Liver (tissue), 9 donors: ENCODE measurements around the gene CMTM8. TPM values are rescaled to one million over a fixed set of nuclear protein-coding genes. Genes with fewer than 3 reads are reported as not detected.
A peak's percentile ranks its signal among the peaks of the same experiment; 100 is the strongest.

Source experiments
- DNase-seq: peaks from one replicate; pipeline ENCODE4 v3.0.0-alpha.2; 2017; ENCODE audit warnings: low spot score
- H3K27ac ChIP-seq, 2 donors: one replicate each; pipeline ENCODE4 v1.7.0; 2013; ENCODE audit warnings: inconsistent platforms in 2 of 2, low read length in 2 of 2, control low read depth in 1 of 2, low read depth in 1 of 2, mild to moderate bottlenecking in 1 of 2
- H3K27me3 ChIP-seq, 4 donors: one replicate each; pipeline versions ENCODE4 v1.6.1 to v1.7.0; 2013; ENCODE audit warnings: low read length in 3 of 4, inconsistent platforms in 1 of 4, mild to moderate bottlenecking in 1 of 4, moderate library complexity in 1 of 4; ENCODE audit not compliant: control insufficient read depth in 4 of 4, insufficient read depth in 4 of 4
- H3K36me3 ChIP-seq, 4 donors: one replicate each; pipeline versions ENCODE4 v1.6.1 to v1.7.0; 2013; ENCODE audit warnings: low read length in 3 of 4, mild to moderate bottlenecking in 3 of 4, low read depth in 1 of 4, moderate library complexity in 1 of 4; ENCODE audit not compliant: control insufficient read depth in 4 of 4, insufficient read depth in 3 of 4
- H3K4me1 ChIP-seq, 4 donors: one replicate each; pipeline versions ENCODE4 v1.6.1 to v1.7.0; 2013; ENCODE audit warnings: low read length in 3 of 4, mild to moderate bottlenecking in 3 of 4, moderate library complexity in 1 of 4; ENCODE audit not compliant: control insufficient read depth in 4 of 4, insufficient read depth in 4 of 4
- H3K4me3 ChIP-seq, 3 donors: one replicate each; pipeline versions ENCODE4 v1.6.1 to v1.7.0; 2013; ENCODE audit warnings: low read length in 3 of 3, control low read depth in 1 of 3, low read depth in 1 of 3, mild to moderate bottlenecking in 1 of 3
- H3K9ac ChIP-seq, 2 donors: one replicate each; pipeline ENCODE4 v1.7.0; 2013; ENCODE audit warnings: low read length in 2 of 2, mild to moderate bottlenecking in 2 of 2, moderate library complexity in 2 of 2, control low read depth in 1 of 2, low read depth in 1 of 2
- H3K9me3 ChIP-seq, 4 donors: one replicate each; pipeline versions ENCODE4 v1.6.1 to v1.7.0; 2013; ENCODE audit warnings: low read length in 3 of 4; ENCODE audit not compliant: control insufficient read depth in 4 of 4
- EGR1 ChIP-seq, 2 donors: IDR thresholded peaks; 2 replicates each; pipeline ENCODE4 v1.6.1; 2016 to 2018; ENCODE audit warnings: antibody characterized with exemption in 2 of 2, low read depth in 2 of 2
- FOXA1 ChIP-seq: IDR thresholded peaks from 2 replicates; pipeline ENCODE4 v1.6.1; 2016; ENCODE audit warnings: antibody characterized with exemption
- FOXA2 ChIP-seq: IDR thresholded peaks from 2 replicates; pipeline ENCODE4 v1.6.1; 2016; ENCODE audit warnings: antibody characterized with exemption
- HNF4A ChIP-seq, 2 donors: conservative IDR thresholded peaks; 2 replicates each; pipeline ENCODE4 v1.6.1; 2016; ENCODE audit warnings: antibody characterized with exemption in 2 of 2, mild to moderate bottlenecking in 2 of 2
- HNF4G ChIP-seq: IDR thresholded peaks from 2 replicates; pipeline ENCODE4 v1.6.1; 2016; ENCODE audit warnings: antibody characterized with exemption
- JUND ChIP-seq, 2 donors: IDR thresholded peaks; 2 replicates each; pipeline ENCODE4 v1.6.1; 2016; ENCODE audit warnings: antibody characterized with exemption in 2 of 2
- RAD21 ChIP-seq, 2 donors: IDR thresholded peaks; 2 replicates each; pipeline ENCODE4 v1.6.1; 2016; ENCODE audit warnings: antibody characterized with exemption in 2 of 2, mild to moderate bottlenecking in 2 of 2
- RXRA ChIP-seq, 2 donors: IDR thresholded peaks; 2 replicates each; pipeline ENCODE4 v1.6.1; 2017 to 2018; ENCODE audit warnings: antibody characterized with exemption in 2 of 2, mild to moderate bottlenecking in 1 of 2
- TAF1 ChIP-seq: conservative IDR thresholded peaks from 2 replicates; pipeline ENCODE4 v1.6.1; 2016; ENCODE audit warnings: antibody characterized with exemption, mild to moderate bottlenecking
- YY1 ChIP-seq: IDR thresholded peaks from 2 replicates; pipeline ENCODE4 v1.6.1; 2016; ENCODE audit warnings: antibody characterized with exemption, mild to moderate bottlenecking
- WGBS: extraction: QIAGEN DNeasy Blood & Tissue Kit; methylation state at CpG from one replicate; pipeline ENCODE4 v1.1.7; 2013; 5-methylcytosine and 5-hydroxymethylcytosine counted together
- polyA plus RNA-seq, 2 donors: library from polyadenylated mRNA; stranded (reverse) in 1 of 2; unstranded in 1 of 2; fragments of 200-250 nt in 1 of 2; fragments of >200 nt in 1 of 2; fragmentation: Nextera tagmentation in 1 of 2; extraction: Ambion mirVana in 1 of 2; gene quantifications; one replicate each; pipeline versions ENCODE4 v1.2.1 to v1.2.3, GENCODE V29; 2013 to 2015
- total RNA-seq, 2 donors: library from RNA; depleted of rRNA; stranded (reverse); fragments of >200 nt; gene quantifications; one replicate each; pipeline ENCODE4 v1.2.3, GENCODE V29; 2014
- TF ChIP-seq, protein P1 (sequence below): fragments of 150-350 bp; IDR thresholded peaks from 2 replicates; pipeline ENCODE4 v1.5.1; 2017; ENCODE audit warnings: improper control_type of control experiment, low read depth, low read length; ENCODE audit not compliant: missing input control
- donor health status: healthy.
- donor health status: healthy.
- donor health status: healthy.
- donor health status: healthy.
- donor health status: healthy.

Gene CMTM8
- total and polyA plus RNA-seq, 4 donors = 4.3 to 44.6 (median 12.5) TPM

DNA sequence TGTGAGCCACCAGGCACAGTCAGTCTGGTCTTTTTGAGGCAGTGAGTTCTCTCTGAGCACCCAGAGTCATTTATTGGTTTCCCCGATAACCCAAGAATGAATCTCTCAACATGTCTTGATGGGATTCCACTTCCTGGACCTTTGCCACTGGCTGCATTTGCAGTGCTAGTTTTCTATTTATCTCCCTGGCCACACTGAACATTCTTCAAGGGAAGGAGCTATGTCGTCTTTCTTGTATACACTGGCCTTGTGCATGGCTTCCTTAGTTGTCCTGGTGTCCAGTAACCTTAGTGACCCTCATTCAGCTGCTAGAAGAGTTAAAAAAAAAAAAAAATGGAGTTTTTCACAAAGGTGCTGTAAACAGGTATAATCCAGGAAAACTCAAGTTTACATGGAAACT lies 88.3 kb downstream of the CMTM8 start:
- Histone ChIP-seq H3K9me3 (no peaks in the 10 kb centered on the region), H3K9ac (no peak overlapping the region), H3K4me1 (peaks cover 0 to 12% (median 4%) of the 10 kb centered on the region in 4 donors), H3K27ac (no peak overlapping the region), H3K27me3 (no peaks in the 10 kb centered on the region), H3K4me3 (no peak overlapping the region), H3K36me3 (no peaks in the 10 kb centered on the region)
- TF ChIP-seq RXRA (IDR thresholded peaks at IDR 0.05) (no peak), FOXA2 (no peak), YY1 (no peak)
- 78% methylated on average over 2 of the region's 2 CpGs for WGBS
- no peak for DNase-seq

DNA sequence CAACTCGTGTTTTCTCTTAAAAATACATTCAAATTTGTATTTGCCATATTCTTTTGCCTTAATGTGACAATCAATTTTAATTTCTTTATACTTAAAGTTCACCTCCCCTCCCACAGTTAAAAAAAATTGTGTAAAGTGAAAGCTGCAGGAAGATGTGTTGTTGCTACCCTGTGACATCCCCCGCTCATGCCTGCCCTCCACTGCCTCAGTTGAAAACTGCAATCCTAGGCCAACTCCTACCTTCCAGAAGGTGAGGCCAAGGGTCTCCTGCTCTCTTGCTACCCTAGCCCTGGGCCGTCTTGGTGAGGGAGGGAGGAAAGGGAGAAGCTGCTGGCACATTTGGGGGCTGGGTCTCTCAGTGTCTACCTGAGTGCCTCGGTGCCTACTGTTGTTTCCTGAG lies 96.2 kb downstream of the CMTM8 start:
- Histone ChIP-seq H3K36me3 (no peaks in the 10 kb centered on the region), H3K9me3 (no peaks in the 10 kb centered on the region), H3K27me3 (no peaks in the 10 kb centered on the region), H3K4me1 (peaks cover 0 to 12% (median 6%) of the 10 kb centered on the region in 4 donors), H3K9ac (no peak overlapping the region), H3K4me3 (no peak overlapping the region), H3K27ac (no peak overlapping the region)
- no peak for TF ChIP-seq HNF4G
- peak in 1 of 2 donors; percentile 7 for TF ChIP-seq RAD21 (IDR thresholded peaks at IDR 0.05)
- TF ChIP-seq, protein P1, sequence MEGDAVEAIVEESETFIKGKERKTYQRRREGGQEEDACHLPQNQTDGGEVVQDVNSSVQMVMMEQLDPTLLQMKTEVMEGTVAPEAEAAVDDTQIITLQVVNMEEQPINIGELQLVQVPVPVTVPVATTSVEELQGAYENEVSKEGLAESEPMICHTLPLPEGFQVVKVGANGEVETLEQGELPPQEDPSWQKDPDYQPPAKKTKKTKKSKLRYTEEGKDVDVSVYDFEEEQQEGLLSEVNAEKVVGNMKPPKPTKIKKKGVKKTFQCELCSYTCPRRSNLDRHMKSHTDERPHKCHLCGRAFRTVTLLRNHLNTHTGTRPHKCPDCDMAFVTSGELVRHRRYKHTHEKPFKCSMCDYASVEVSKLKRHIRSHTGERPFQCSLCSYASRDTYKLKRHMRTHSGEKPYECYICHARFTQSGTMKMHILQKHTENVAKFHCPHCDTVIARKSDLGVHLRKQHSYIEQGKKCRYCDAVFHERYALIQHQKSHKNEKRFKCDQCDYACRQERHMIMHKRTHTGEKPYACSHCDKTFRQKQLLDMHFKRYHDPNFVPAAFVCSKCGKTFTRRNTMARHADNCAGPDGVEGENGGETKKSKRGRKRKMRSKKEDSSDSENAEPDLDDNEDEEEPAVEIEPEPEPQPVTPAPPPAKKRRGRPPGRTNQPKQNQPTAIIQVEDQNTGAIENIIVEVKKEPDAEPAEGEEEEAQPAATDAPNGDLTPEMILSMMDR = peak; percentile 9
- DNase-seq = no peak
- 83% methylated on average over 4 of the region's 4 CpGs for WGBS

- H3K27me3 ChIP-seq = no peaks in the 10 kb centered on the region
- H3K36me3 ChIP-seq = no peaks in the 10 kb centered on the region
- no peak overlapping the region for H3K9ac ChIP-seq
- WGBS = 75% methylated on average over 13 of the region's 13 CpGs
- H3K9me3 ChIP-seq = no peaks in the 10 kb centered on the region
- peaks cover 2 to 20% (median 12%) of the 10 kb centered on the region in 4 donors for H3K4me1 ChIP-seq
- TF ChIP-seq RXRA (IDR thresholded peaks at IDR 0.05) = peak; percentile 32 to 51
- TF ChIP-seq JUND (IDR thresholded peaks at IDR 0.05) = no peak
- peak; percentile 84 to 86 for TF ChIP-seq HNF4A (conservative IDR thresholded peaks at IDR 0.05)
- no peak overlapping the region for H3K27ac ChIP-seq
- no peak for DNase-seq
- H3K4me3 ChIP-seq = no peak overlapping the region
Observed at GRCh38 chr3:32335365-32336112, 97.1 kb downstream of the CMTM8 start.

- H3K27me3 ChIP-seq = no peaks in the 10 kb centered on the region
- DNase-seq = no peak
- TF ChIP-seq TAF1 (no peak), EGR1 (IDR thresholded peaks at IDR 0.05; ENCODE audit: low read depth in 2 of 2) (no peak), FOXA1 (no peak), FOXA2 (no peak), RXRA (IDR thresholded peaks at IDR 0.05) (no peak)
- H3K4me1 ChIP-seq = peaks cover 2 to 25% (median 17%) of the 10 kb centered on the region in 4 donors
- no peaks in the 10 kb centered on the region for H3K36me3 ChIP-seq
- H3K4me3 ChIP-seq = no peak overlapping the region
- no peak overlapping the region for H3K27ac ChIP-seq
- H3K9ac ChIP-seq = no peak overlapping the region
- 71% methylated on average over 2 of the region's 2 CpGs for WGBS
- no peaks in the 10 kb centered on the region for H3K9me3 ChIP-seq
Observed at GRCh38 chr3:32336113-32336498, 97.6 kb downstream of the CMTM8 start.
